Gastrocnemius medialis (tissue), 4 donors: Measurements from ENCODE around the gene TNFAIP8.

Experiments
- POLR2A ChIP-seq, 2 donors: fragments of 450-650 bp; IDR thresholded peaks; one replicate each; pipeline ENCODE4 v1.6.1; 2017; ENCODE audit warnings: antibody characterized with exemption in 2 of 2, mild to moderate bottlenecking in 2 of 2, moderate library complexity in 2 of 2
- TF ChIP-seq, protein P1 (sequence below), 5 experiments: fragments of 450-650 bp in 3 of 5; fragments of 200-600 bp in 2 of 5; sonication (generic) in 2 of 5; IDR thresholded peaks in 4 of 5; conservative IDR thresholded peaks in 1 of 5; 1 replicate in 4 of 5; 2 replicates in 1 of 5; pipeline ENCODE4 v1.5.1; 2016 to 2019; ENCODE audit warnings: antibody characterized with exemption in 5 of 5, mild to moderate bottlenecking in 3 of 5, moderate library complexity in 3 of 5

- TF ChIP-seq, protein P1, sequence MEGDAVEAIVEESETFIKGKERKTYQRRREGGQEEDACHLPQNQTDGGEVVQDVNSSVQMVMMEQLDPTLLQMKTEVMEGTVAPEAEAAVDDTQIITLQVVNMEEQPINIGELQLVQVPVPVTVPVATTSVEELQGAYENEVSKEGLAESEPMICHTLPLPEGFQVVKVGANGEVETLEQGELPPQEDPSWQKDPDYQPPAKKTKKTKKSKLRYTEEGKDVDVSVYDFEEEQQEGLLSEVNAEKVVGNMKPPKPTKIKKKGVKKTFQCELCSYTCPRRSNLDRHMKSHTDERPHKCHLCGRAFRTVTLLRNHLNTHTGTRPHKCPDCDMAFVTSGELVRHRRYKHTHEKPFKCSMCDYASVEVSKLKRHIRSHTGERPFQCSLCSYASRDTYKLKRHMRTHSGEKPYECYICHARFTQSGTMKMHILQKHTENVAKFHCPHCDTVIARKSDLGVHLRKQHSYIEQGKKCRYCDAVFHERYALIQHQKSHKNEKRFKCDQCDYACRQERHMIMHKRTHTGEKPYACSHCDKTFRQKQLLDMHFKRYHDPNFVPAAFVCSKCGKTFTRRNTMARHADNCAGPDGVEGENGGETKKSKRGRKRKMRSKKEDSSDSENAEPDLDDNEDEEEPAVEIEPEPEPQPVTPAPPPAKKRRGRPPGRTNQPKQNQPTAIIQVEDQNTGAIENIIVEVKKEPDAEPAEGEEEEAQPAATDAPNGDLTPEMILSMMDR (IDR thresholded peaks at IDR 0.05 in 4 of 5, conservative IDR thresholded peaks at IDR 0.05 in 1 of 5): no peak
- TF ChIP-seq POLR2A (IDR thresholded peaks at IDR 0.05): no peak
Measured at GRCh38 chr5:119322312-119322947, 33.4 kb upstream of the TNFAIP8 start.
